Tibial nerve (tissue), 3 donors: Measurements from ENCODE around the gene GRIA1.

Source experiments
- CTCF ChIP-seq, 5 experiments: fragments of 200-600 bp in 3 of 5; fragments of 450-650 bp in 2 of 5; sonication (generic) in 3 of 5; IDR thresholded peaks; one replicate each; pipeline ENCODE4 v1.5.1; 2016 to 2019; ENCODE audit warnings: antibody characterized with exemption in 5 of 5, mild to moderate bottlenecking in 3 of 5, moderate library complexity in 2 of 5
- POLR2A ChIP-seq, 2 donors: fragments of 450-650 bp; IDR thresholded peaks; one replicate each; pipeline ENCODE4 v1.6.1; 2017; ENCODE audit warnings: antibody characterized with exemption in 2 of 2, mild to moderate bottlenecking in 2 of 2, moderate library complexity in 2 of 2

- TF ChIP-seq POLR2A (IDR thresholded peaks at IDR 0.05) = no peak
- TF ChIP-seq CTCF (IDR thresholded peaks at IDR 0.05) = no peak
Observed at GRCh38 chr5:153816870-153817269, 326.4 kb downstream of the GRIA1 start.
